A549 (cell line): ENCODE results near the gene RLBP1. TPM values are rescaled to one million over a fixed set of nuclear protein-coding genes. Genes with fewer than 3 reads are reported as not detected.

Experiments used
- ATAC-seq, 2 experiments: fragments of 200-7000 bp in 1 of 2; fragments of >200 bp in 1 of 2; cut with Nextera tagmentation in 1 of 2; cut with Tn5 transposase in 1 of 2; 3 replicates each; pipeline versions ENCODE4 v1.8.0 to v1.9.1; 2018 to 2020; ENCODE audit warnings: mild to moderate bottlenecking in 1 of 2, moderate library complexity in 1 of 2
- CTCF ChIA-PET: fragments of 300-600 bp; sonication (Branson Sonifier 250); formaldehyde crosslinking; extraction: SDS; loops from one replicate; lab custom pipeline; 2021; ENCODE audit warnings: antibody characterized with exemption, inconsistent platforms; lab: Yijun Ruan, JAX
- POLR2A ChIA-PET: fragments of 350-600 bp; formaldehyde crosslinking; extraction: SDS; loops from one replicate; lab custom pipeline; 2021; ENCODE audit warnings: antibody characterized with exemption, inconsistent platforms; lab: Yijun Ruan, JAX
- DNase-seq, 2 experiments: peaks; one replicate each; pipeline versions ENCODE4 v3.0.0 to v3.0.0-alpha.2; 2011 to 2016; ENCODE audit warnings: low read depth in 1 of 2, low spot score in 1 of 2
- FAIRE-seq: peaks from 2 replicates; lab custom pipeline; 2011; peaks lifted over from hg19 to GRCh38; lab: Jason Lieb, UNC
- H3K27ac ChIP-seq, 2 experiments: fragments of >200 bp; sonication (Bioruptor Twin); formaldehyde crosslinking; 3 replicates each; pipeline ENCODE4 v1.5.1; 2016 to 2017
- H3K4me1 ChIP-seq: fragments of >200 bp; sonication (Bioruptor Twin); formaldehyde crosslinking; 3 replicates; pipeline ENCODE4 v1.6.1; 2016
- H3K4me2 ChIP-seq: fragments of >200 bp; sonication (Bioruptor Twin); formaldehyde crosslinking; 3 replicates; pipeline ENCODE4 v1.6.1; 2016
- H3K4me3 ChIP-seq: fragments of >200 bp; sonication (Bioruptor Twin); formaldehyde crosslinking; 3 replicates; pipeline ENCODE4 v1.5.1; 2016
- H3K9me3 ChIP-seq: fragments of >200 bp; sonication (Bioruptor Twin); formaldehyde crosslinking; 3 replicates; pipeline ENCODE4 v1.6.1; 2016
- BCL3 ChIP-seq: fragments of >200 bp; sonication (Bioruptor Twin); formaldehyde crosslinking; IDR thresholded peaks from 3 replicates; pipeline ENCODE4 v1.6.1; 2016
- BHLHE40 ChIP-seq: IDR thresholded peaks from 2 replicates; pipeline ENCODE4 v1.6.1; 2012; ENCODE audit warnings: low read depth, low read length, inconsistent platforms
- CBX2 ChIP-seq: fragments of 200-600 bp; sonication (generic); IDR thresholded peaks from 2 replicates; pipeline ENCODE4 v1.6.1; 2016; ENCODE audit warnings: low read depth, mild to moderate bottlenecking, borderline replicate concordance
- CBX8 ChIP-seq: fragments of 200-600 bp; sonication (generic); IDR thresholded peaks from 2 replicates; pipeline ENCODE4 v1.6.1; 2016
- CHD4 ChIP-seq: fragments of 200-600 bp; sonication (generic); IDR thresholded peaks from 2 replicates; pipeline ENCODE4 v1.6.1; 2016; ENCODE audit warnings: antibody characterized with exemption, mild to moderate bottlenecking, borderline replicate concordance
- HES2 ChIP-seq: fragments of >200 bp; sonication (Bioruptor Twin); formaldehyde crosslinking; IDR thresholded peaks from 2 replicates; pipeline ENCODE4 v1.6.1; 2016
- HOXA7 ChIP-seq: fragments of 250-450 bp; sonication (Bioruptor Pico); IDR thresholded peaks from 2 replicates; pipeline ENCODE4 v1.5.0; 2020; ENCODE audit warnings: mild to moderate bottlenecking, moderate library complexity
- JUN ChIP-seq, 2 experiments: fragments of >200 bp; sonication (Bioruptor Twin); formaldehyde crosslinking; IDR thresholded peaks; 2 replicates in 1 of 2; 3 replicates in 1 of 2; pipeline ENCODE4 v1.6.1; 2016 to 2017
- KDM5A ChIP-seq: fragments of 200-600 bp; sonication (generic); IDR thresholded peaks from 2 replicates; pipeline ENCODE4 v1.6.1; 2016; ENCODE audit warnings: antibody characterized with exemption, mild to moderate bottlenecking
- MAZ ChIP-seq: fragments of 150-350 bp; IDR thresholded peaks from 2 replicates; pipeline ENCODE4 v1.6.1; 2014; ENCODE audit warnings: antibody characterized with exemption, low read depth, low read length, borderline replicate concordance
- NPAS2 ChIP-seq: fragments of 250-450 bp; sonication (Bioruptor Pico); IDR thresholded peaks from 2 replicates; pipeline ENCODE4 v1.8.0; 2022; ENCODE audit warnings: mild to moderate bottlenecking, moderate library complexity, borderline replicate concordance
- POLR2A ChIP-seq: IDR thresholded peaks from 2 replicates; pipeline ENCODE4 v1.6.1; 2012; ENCODE audit warnings: mild to moderate bottlenecking, low read length
- POLR2AphosphoS2 ChIP-seq: conservative IDR thresholded peaks from 2 replicates; pipeline ENCODE4 v1.6.1; 2012; ENCODE audit warnings: low read length, improper control_type of control experiment, inconsistent platforms
- RARB ChIP-seq: fragments of 250-450 bp; sonication (Bioruptor Pico); IDR thresholded peaks from 2 replicates; pipeline ENCODE4 v1.8.0; 2021; ENCODE audit warnings: mild to moderate bottlenecking, moderate library complexity
- SMC3 ChIP-seq: fragments of >200 bp; sonication (Bioruptor Twin); formaldehyde crosslinking; IDR thresholded peaks from 3 replicates; pipeline ENCODE4 v1.6.1; 2018; ENCODE audit warnings: inconsistent platforms
- SREBF2 ChIP-seq: fragments of 450-650 bp; IDR thresholded peaks from 2 replicates; pipeline ENCODE4 v1.6.1; 2014; ENCODE audit warnings: mild to moderate bottlenecking, moderate library complexity
- TFCP2L1 ChIP-seq: fragments of 250-450 bp; sonication (Bioruptor Pico); IDR thresholded peaks from 2 replicates; pipeline ENCODE4 v1.5.0; 2021; ENCODE audit warnings: mild to moderate bottlenecking
- ZC3H11A ChIP-seq: fragments of 450-650 bp; IDR thresholded peaks from 2 replicates; pipeline ENCODE4 v1.6.1; 2014; ENCODE audit warnings: antibody characterized with exemption, mild to moderate bottlenecking
- ZNF302 ChIP-seq: fragments of 250-450 bp; sonication (Bioruptor Pico); IDR thresholded peaks from 2 replicates; pipeline ENCODE4 v1.9.0; 2021; ENCODE audit warnings: inconsistent platforms, mild to moderate bottlenecking, moderate library complexity
- ZSCAN20 ChIP-seq: fragments of 250-450 bp; sonication (Bioruptor Pico); IDR thresholded peaks from 2 replicates; pipeline ENCODE4 v1.8.0; 2022; ENCODE audit warnings: mild to moderate bottlenecking, moderate library complexity
- WGBS: methylation state at CpG from one replicate; pipeline ENCODE4 v1.1.6; 2017; ENCODE audit errors: missing lambda C conversion rate; 5-methylcytosine and 5-hydroxymethylcytosine counted together
- polyA plus RNA-seq, 4 experiments: library from polyadenylated mRNA; depleted of rRNA in 3 of 4; stranded (reverse); fragments of >200 nt; fragmentation: RNase III in 1 of 4; extraction: RNeasy Plus Mini Kit Qiagen cat#74134 plus additional on column Dnase treatment in 1 of 4; gene quantifications; 2 replicates in 3 of 4; 3 replicates in 1 of 4; pipeline ENCODE4 v1.2.3, GENCODE V29; 2011 to 2017
- TF ChIP-seq, protein P1 (sequence below): fragments of 450-650 bp; IDR thresholded peaks from 2 replicates; pipeline ENCODE4 v1.6.1; 2014; ENCODE audit warnings: antibody characterized with exemption
- TF ChIP-seq, protein P2 (sequence below): IDR thresholded peaks from 2 replicates; pipeline ENCODE4 v1.6.1; 2012; ENCODE audit warnings: low read depth, borderline replicate concordance
- TF ChIP-seq, protein P3 (sequence below): fragments of 150-350 bp; IDR thresholded peaks from 2 replicates; pipeline ENCODE4 v1.6.1; 2014; ENCODE audit warnings: low read depth, mild to moderate bottlenecking, low read length

Gene RLBP1
- polyA plus RNA-seq, 2 of the 4 experiments (the other 2 are of a cell fraction) = not detected

- WGBS = 66% methylated on average over 4 of the region's 4 CpGs
- POLR2A ChIA-PET = no interaction called here
- Histone ChIP-seq H3K4me1 (no peaks in the 10 kb centered on the region), H3K27ac (no peak overlapping the region), H3K4me3 (no peak overlapping the region), H3K4me2 (no peak overlapping the region), H3K9me3 (no peaks in the 10 kb centered on the region)
- DNase-seq (no peak), FAIRE-seq (no peak), ATAC-seq (no peak)
- CTCF ChIA-PET = interaction anchor here (1.7 to 15.6 kb wide), 4 partner anchors 9 to 140 kb away, joined by 6 to 141 read pairs (median 13); no protein-coding TSS in a partner anchor
- TF ChIP-seq KDM5A (no peak), ZC3H11A (no peak), CBX8 (no peak), ZSCAN20 (no peak), SREBF2 (no peak), POLR2AphosphoS2 (no peak), BCL3 (no peak), MAZ (no peak), JUN (IDR thresholded peaks at IDR 0.05) (no peak), TFCP2L1 (CRISPR knock-in tag) (no peak), POLR2A (no peak), ZNF302 (no peak), CHD4 (no peak)
- TF ChIP-seq, protein P1, sequence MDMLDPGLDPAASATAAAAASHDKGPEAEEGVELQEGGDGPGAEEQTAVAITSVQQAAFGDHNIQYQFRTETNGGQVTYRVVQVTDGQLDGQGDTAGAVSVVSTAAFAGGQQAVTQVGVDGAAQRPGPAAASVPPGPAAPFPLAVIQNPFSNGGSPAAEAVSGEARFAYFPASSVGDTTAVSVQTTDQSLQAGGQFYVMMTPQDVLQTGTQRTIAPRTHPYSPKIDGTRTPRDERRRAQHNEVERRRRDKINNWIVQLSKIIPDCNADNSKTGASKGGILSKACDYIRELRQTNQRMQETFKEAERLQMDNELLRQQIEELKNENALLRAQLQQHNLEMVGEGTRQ = no peak
- TF ChIP-seq, protein P2, sequence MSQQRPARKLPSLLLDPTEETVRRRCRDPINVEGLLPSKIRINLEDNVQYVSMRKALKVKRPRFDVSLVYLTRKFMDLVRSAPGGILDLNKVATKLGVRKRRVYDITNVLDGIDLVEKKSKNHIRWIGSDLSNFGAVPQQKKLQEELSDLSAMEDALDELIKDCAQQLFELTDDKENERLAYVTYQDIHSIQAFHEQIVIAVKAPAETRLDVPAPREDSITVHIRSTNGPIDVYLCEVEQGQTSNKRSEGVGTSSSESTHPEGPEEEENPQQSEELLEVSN = no peak
These were observed 23.8 kb downstream of the RLBP1 start for GRCh38 chr15:89197503-89197971.

GRCh38 chr15:89196994-89197393 lies 24.4 kb downstream of the RLBP1 start:
- CTCF ChIA-PET = interaction anchor here (1.7 to 15.6 kb wide), 4 partner anchors 9 to 139 kb away, joined by 6 to 141 read pairs (median 13); no protein-coding TSS in a partner anchor
- no peak for ATAC-seq
- Histone ChIP-seq H3K27ac (no peak overlapping the region), H3K4me3 (no peak overlapping the region)
- no peak for FAIRE-seq
- no peak for TF ChIP-seq SMC3
- no peak for TF ChIP-seq RARB (CRISPR knock-in tag)
- TF ChIP-seq CBX2 = no peak
- TF ChIP-seq ZSCAN20 = no peak
- no peak for TF ChIP-seq POLR2AphosphoS2
- no peak for TF ChIP-seq HOXA7 (CRISPR knock-in tag)
- no peak for TF ChIP-seq CHD4
- TF ChIP-seq BHLHE40 = no peak
- TF ChIP-seq NPAS2 (CRISPR knock-in tag) = no peak
- TF ChIP-seq, protein P3, sequence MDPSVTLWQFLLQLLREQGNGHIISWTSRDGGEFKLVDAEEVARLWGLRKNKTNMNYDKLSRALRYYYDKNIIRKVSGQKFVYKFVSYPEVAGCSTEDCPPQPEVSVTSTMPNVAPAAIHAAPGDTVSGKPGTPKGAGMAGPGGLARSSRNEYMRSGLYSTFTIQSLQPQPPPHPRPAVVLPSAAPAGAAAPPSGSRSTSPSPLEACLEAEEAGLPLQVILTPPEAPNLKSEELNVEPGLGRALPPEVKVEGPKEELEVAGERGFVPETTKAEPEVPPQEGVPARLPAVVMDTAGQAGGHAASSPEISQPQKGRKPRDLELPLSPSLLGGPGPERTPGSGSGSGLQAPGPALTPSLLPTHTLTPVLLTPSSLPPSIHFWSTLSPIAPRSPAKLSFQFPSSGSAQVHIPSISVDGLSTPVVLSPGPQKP = no peak
- no peak for TF ChIP-seq ZC3H11A
- TF ChIP-seq, all 56 proteins: peak for 0
- Histone ChIP-seq H3K9me3 (no peaks in the 10 kb centered on the region), H3K4me1 (no peaks in the 10 kb centered on the region), H3K4me2 (no peak overlapping the region)
- POLR2A ChIA-PET = no interaction called here
- DNase-seq = no peak
- WGBS = 58% methylated on average over 7 of the region's 7 CpGs

- Histone ChIP-seq H3K4me3 (no peak overlapping the region), H3K4me1 (no peaks in the 10 kb centered on the region), H3K9me3 (no peaks in the 10 kb centered on the region), H3K4me2 (no peak overlapping the region), H3K27ac (no peak overlapping the region)
- ATAC-seq = no peak
- TF ChIP-seq HES2 = no peak
- POLR2A ChIA-PET = no interaction called here
- no peak for FAIRE-seq
- DNase-seq = no peak
- CTCF ChIA-PET = interaction anchor here (1.0 to 15.6 kb wide), 10 partner anchors 8 to 291 kb away, joined by 3 to 141 read pairs (median 10); partner anchors contain the start of gene FANCI
- 94% methylated on average over 6 of the region's 6 CpGs for WGBS
These were observed 25.1 kb downstream of the RLBP1 start for GRCh38 chr15:89196241-89196640.
